IPS-18a (cell line): ENCODE results near the gene C2orf81.

Source experiments
- H3K27ac ChIP-seq: one replicate; pipeline ENCODE4 v1.5.1; 2013; ENCODE audit warnings: low read length
- H3K27me3 ChIP-seq: one replicate; pipeline ENCODE4 v1.6.1; 2013; ENCODE audit warnings: mild to moderate bottlenecking, low read length; ENCODE audit not compliant: control insufficient read depth, insufficient read depth
- H3K36me3 ChIP-seq: one replicate; pipeline ENCODE4 v1.6.1; 2013; ENCODE audit warnings: low read depth, low read length; ENCODE audit not compliant: control insufficient read depth
- H3K4me1 ChIP-seq: one replicate; pipeline ENCODE4 v1.6.1; 2013; ENCODE audit warnings: low read depth, low read length; ENCODE audit not compliant: control insufficient read depth
- H3K4me3 ChIP-seq: one replicate; pipeline ENCODE4 v1.5.1; 2013; ENCODE audit warnings: low read length
- H3K9ac ChIP-seq: one replicate; pipeline ENCODE4 v1.6.1; 2013; ENCODE audit warnings: mild to moderate bottlenecking, low read length, moderate library complexity
- H3K9me3 ChIP-seq: one replicate; pipeline ENCODE4 v1.6.1; 2013; ENCODE audit warnings: low read depth, low read length; ENCODE audit not compliant: control insufficient read depth

C2orf81 gene

GRCh38 chr2:74378007-74378406 lies 43.4 kb downstream of the C2orf81 start:
- Histone ChIP-seq H3K27ac (no peak overlapping the region), H3K4me1 (peaks cover 18% of the 10 kb centered on the region), H3K9ac (no peak overlapping the region), H3K27me3 (no peaks in the 10 kb centered on the region), H3K36me3 (peaks cover 10% of the 10 kb centered on the region), H3K4me3 (no peak overlapping the region), H3K9me3 (no peaks in the 10 kb centered on the region)

- peaks cover 16% of the 10 kb centered on the region for H3K36me3 ChIP-seq
- no peaks in the 10 kb centered on the region for H3K9me3 ChIP-seq
- H3K4me3 ChIP-seq, result no peak overlapping the region
- H3K4me1 ChIP-seq, result peaks cover 18% of the 10 kb centered on the region
- H3K27ac ChIP-seq, result no peak overlapping the region
- H3K27me3 ChIP-seq, result no peaks in the 10 kb centered on the region
- H3K9ac ChIP-seq, result no peak overlapping the region
These were observed 45.6 kb downstream of the C2orf81 start for GRCh38 chr2:74375838-74376237.

GRCh38 chr2:74374509-74375205 lies 46.8 kb downstream of the C2orf81 start:
- H3K4me3 ChIP-seq, result peak overlapping the region; percentile 50
- no peaks in the 10 kb centered on the region for H3K9me3 ChIP-seq
- H3K4me1 ChIP-seq, result peaks cover 14% of the 10 kb centered on the region
- no peak overlapping the region for H3K27ac ChIP-seq
- peaks cover 28% of the 10 kb centered on the region for H3K36me3 ChIP-seq
- H3K9ac ChIP-seq, result peak overlapping the region; percentile 31
- H3K27me3 ChIP-seq, result no peaks in the 10 kb centered on the region

- H3K4me3 ChIP-seq, result peak overlapping the region; percentile 50
These were observed 47.4 kb downstream of the C2orf81 start for GRCh38 chr2:74373985-74374384.

GRCh38 chr2:74373221-74373676 lies 48.2 kb downstream of the C2orf81 start:
- Histone ChIP-seq H3K36me3 (peaks cover 40% of the 10 kb centered on the region), H3K4me1 (peaks cover 14% of the 10 kb centered on the region), H3K9ac (no peak overlapping the region), H3K9me3 (no peaks in the 10 kb centered on the region), H3K27me3 (no peaks in the 10 kb centered on the region), H3K27ac (no peak overlapping the region), H3K4me3 (no peak overlapping the region)

More at GRCh38 chr2:74373985-74374384, 47.4 kb downstream of the C2orf81 start:
- Histone ChIP-seq H3K4me1 (peaks cover 14% of the 10 kb centered on the region), H3K36me3 (peaks cover 33% of the 10 kb centered on the region), H3K27me3 (no peaks in the 10 kb centered on the region), H3K9ac (peak overlapping the region; percentile 31), H3K27ac (no peak overlapping the region), H3K9me3 (no peaks in the 10 kb centered on the region)

GRCh38 chr2:74372674-74373073 lies 48.7 kb downstream of the C2orf81 start:
- Histone ChIP-seq H3K27me3 (no peaks in the 10 kb centered on the region), H3K9me3 (no peaks in the 10 kb centered on the region), H3K9ac (no peak overlapping the region), H3K4me3 (no peak overlapping the region), H3K27ac (no peak overlapping the region), H3K36me3 (peaks cover 43% of the 10 kb centered on the region), H3K4me1 (peaks cover 14% of the 10 kb centered on the region)

- no peaks in the 10 kb centered on the region for H3K9me3 ChIP-seq
- H3K27me3 ChIP-seq, result no peaks in the 10 kb centered on the region
- peaks cover 48% of the 10 kb centered on the region for H3K36me3 ChIP-seq
These were observed 50.0 kb downstream of the C2orf81 start for GRCh38 chr2:74371421-74371820.

GRCh38 chr2:74369976-74370375 lies 51.4 kb downstream of the C2orf81 start:
- peaks cover 60% of the 10 kb centered on the region for H3K36me3 ChIP-seq

More at GRCh38 chr2:74371421-74371820, 50.0 kb downstream of the C2orf81 start:
- Histone ChIP-seq H3K4me3 (no peak overlapping the region), H3K27ac (no peak overlapping the region), H3K4me1 (peaks cover 14% of the 10 kb centered on the region), H3K9ac (no peak overlapping the region)

GRCh38 chr2:74368499-74368898 lies 52.9 kb downstream of the C2orf81 start:
- peaks cover 2% of the 10 kb centered on the region for H3K4me1 ChIP-seq
- H3K4me3 ChIP-seq, result no peak overlapping the region
- H3K36me3 ChIP-seq, result peaks cover 75% of the 10 kb centered on the region
- H3K9me3 ChIP-seq, result no peaks in the 10 kb centered on the region
- H3K9ac ChIP-seq, result no peak overlapping the region
- no peaks in the 10 kb centered on the region for H3K27me3 ChIP-seq
- H3K27ac ChIP-seq, result no peak overlapping the region

More at GRCh38 chr2:74369976-74370375, 51.4 kb downstream of the C2orf81 start:
- Histone ChIP-seq H3K4me1 (peaks cover 14% of the 10 kb centered on the region), H3K27me3 (no peaks in the 10 kb centered on the region), H3K9me3 (no peaks in the 10 kb centered on the region), H3K4me3 (no peak overlapping the region), H3K27ac (no peak overlapping the region), H3K9ac (no peak overlapping the region)

- no peaks in the 10 kb centered on the region for H3K27me3 ChIP-seq
- no peaks in the 10 kb centered on the region for H3K9me3 ChIP-seq
- H3K36me3 ChIP-seq, result peaks cover 82% of the 10 kb centered on the region
- H3K4me1 ChIP-seq, result no peaks in the 10 kb centered on the region
- H3K27ac ChIP-seq, result no peak overlapping the region
- no peak overlapping the region for H3K9ac ChIP-seq
- no peak overlapping the region for H3K4me3 ChIP-seq
These were observed 53.6 kb downstream of the C2orf81 start for GRCh38 chr2:74367789-74368188.

- Histone ChIP-seq H3K9me3 (no peaks in the 10 kb centered on the region), H3K36me3 (peaks cover 96% of the 10 kb centered on the region), H3K4me3 (no peak overlapping the region), H3K27ac (no peak overlapping the region), H3K4me1 (no peaks in the 10 kb centered on the region), H3K9ac (no peak overlapping the region), H3K27me3 (no peaks in the 10 kb centered on the region)
These were observed 55.4 kb downstream of the C2orf81 start for GRCh38 chr2:74366036-74366435.
